Prostate gland (tissue), 2 donors: ENCODE data around the gene TAF4B.

ENCODE experiments used
- POLR2A ChIP-seq: fragments of 450-650 bp; IDR thresholded peaks from one replicate; pipeline ENCODE4 v1.6.1; 2016; ENCODE audit warnings: antibody characterized with exemption, mild to moderate bottlenecking
- TF ChIP-seq, protein P1 (sequence below), 4 experiments: fragments of 200-600 bp in 2 of 4; fragments of 450-650 bp in 2 of 4; sonication (generic) in 2 of 4; IDR thresholded peaks; 1 replicate in 3 of 4; 2 replicates in 1 of 4; pipeline ENCODE4 v1.5.1; 2016 to 2019; ENCODE audit warnings: antibody characterized with exemption in 4 of 4, mild to moderate bottlenecking in 2 of 4, moderate library complexity in 2 of 4

GRCh38 chr18:26252411-26252810, 26.2 kb downstream of the TAF4B start:
- TF ChIP-seq POLR2A, result no peak
- TF ChIP-seq, protein P1, sequence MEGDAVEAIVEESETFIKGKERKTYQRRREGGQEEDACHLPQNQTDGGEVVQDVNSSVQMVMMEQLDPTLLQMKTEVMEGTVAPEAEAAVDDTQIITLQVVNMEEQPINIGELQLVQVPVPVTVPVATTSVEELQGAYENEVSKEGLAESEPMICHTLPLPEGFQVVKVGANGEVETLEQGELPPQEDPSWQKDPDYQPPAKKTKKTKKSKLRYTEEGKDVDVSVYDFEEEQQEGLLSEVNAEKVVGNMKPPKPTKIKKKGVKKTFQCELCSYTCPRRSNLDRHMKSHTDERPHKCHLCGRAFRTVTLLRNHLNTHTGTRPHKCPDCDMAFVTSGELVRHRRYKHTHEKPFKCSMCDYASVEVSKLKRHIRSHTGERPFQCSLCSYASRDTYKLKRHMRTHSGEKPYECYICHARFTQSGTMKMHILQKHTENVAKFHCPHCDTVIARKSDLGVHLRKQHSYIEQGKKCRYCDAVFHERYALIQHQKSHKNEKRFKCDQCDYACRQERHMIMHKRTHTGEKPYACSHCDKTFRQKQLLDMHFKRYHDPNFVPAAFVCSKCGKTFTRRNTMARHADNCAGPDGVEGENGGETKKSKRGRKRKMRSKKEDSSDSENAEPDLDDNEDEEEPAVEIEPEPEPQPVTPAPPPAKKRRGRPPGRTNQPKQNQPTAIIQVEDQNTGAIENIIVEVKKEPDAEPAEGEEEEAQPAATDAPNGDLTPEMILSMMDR (IDR thresholded peaks at IDR 0.05), result no peak
